Myocyte (in vitro differentiated cells): ENCODE measurements around the gene CXXC4. TPM values are rescaled to one million over a fixed set of nuclear protein-coding genes. Genes with fewer than 3 reads are reported as not detected.

Experiments used
- DNase-seq: peaks from one replicate; pipeline ENCODE4 v3.0.0-alpha.2; 2012; ENCODE audit warnings: low read depth
- total RNA-seq: library from RNA; depleted of rRNA; stranded (reverse); fragments of >200 nt; gene quantifications from 2 replicates; pipeline ENCODE4 v1.2.3, GENCODE V29; 2014

The CXXC4 gene
- total RNA-seq, 1 donor from 2014 or later, result 0.11 TPM

- DNase-seq, result no peak
Observed at GRCh38 chr4:104424475-104424941, 70.2 kb downstream of the CXXC4 start.

- DNase-seq, result no peak
Observed at GRCh38 chr4:104421566-104421965, 73.1 kb downstream of the CXXC4 start.

GRCh38 chr4:104420766-104421165 is 73.9 kb downstream of the CXXC4 start:
- no peak for DNase-seq
